WTC11 (cell line): ENCODE data around the gene OTOG. TPM values are rescaled to one million over a fixed set of nuclear protein-coding genes. Genes with fewer than 3 reads are reported as not detected.

Experiments used
- ATAC-seq: fragments of 200-7000 bp; cut with Tn5 transposase; 2 replicates; pipeline ENCODE4 v1.10.0; 2021; ENCODE audit warnings: mild to moderate bottlenecking, moderate library complexity
- CTCF ChIA-PET: fragments of 300-600 bp; sonication (Branson Sonifier 250); formaldehyde crosslinking; loops from one replicate; lab custom pipeline; 2021; ENCODE audit warnings: antibody characterized with exemption; lab: Charles Lee
- POLR2A ChIA-PET: fragments of 350-600 bp; sonication (Branson Sonifier 250); formaldehyde crosslinking; loops from one replicate; lab custom pipeline; 2021; ENCODE audit warnings: antibody characterized with exemption; lab: Charles Lee
- DNase-seq: peaks from one replicate; pipeline ENCODE4 v3.0.0; 2021; ENCODE audit warnings: low spot score
- H3K27ac Mint-ChIP-seq: 2 replicates; pipeline ENCODE4 v1.8.0; 2021; ENCODE audit warnings: mixed read lengths
- H3K27me3 Mint-ChIP-seq: 2 replicates; pipeline ENCODE4 v1.8.0; 2021; ENCODE audit warnings: low read depth, mild to moderate bottlenecking, moderate library complexity, mixed read lengths
- H3K36me3 Mint-ChIP-seq: 2 replicates; pipeline ENCODE4 v1.8.0; 2021; ENCODE audit warnings: mixed read lengths
- H3K4me1 Mint-ChIP-seq: 2 replicates; pipeline ENCODE4 v1.8.0; 2022; ENCODE audit warnings: mixed read lengths
- H3K4me3 Mint-ChIP-seq: 2 replicates; pipeline ENCODE4 v1.8.0; 2021; ENCODE audit warnings: mild to moderate bottlenecking, moderate library complexity, mixed read lengths
- H3K9me3 Mint-ChIP-seq: 2 replicates; pipeline ENCODE4 v1.8.0; 2021; ENCODE audit warnings: mixed read lengths
- AR ChIP-seq: fragments of 250-450 bp; sonication (Bioruptor Pico); IDR thresholded peaks from 2 replicates; pipeline ENCODE4 v1.9.0; 2021; ENCODE audit warnings: mild to moderate bottlenecking
- ATF2 ChIP-seq: sonication (generic); formaldehyde crosslinking; IDR thresholded peaks from 2 replicates; pipeline ENCODE4 v1.8.1; 2022; ENCODE audit warnings: low read depth, missing genetic modification reagents, borderline replicate concordance
- E2F4 ChIP-seq: sonication (generic); formaldehyde crosslinking; IDR thresholded peaks from 2 replicates; pipeline ENCODE4 v1.8.1; 2022; ENCODE audit warnings: low read depth, mild to moderate bottlenecking, moderate library complexity, missing genetic modification reagents, borderline replicate concordance
- E2F5 ChIP-seq: sonication (generic); formaldehyde crosslinking; IDR thresholded peaks from 2 replicates; pipeline ENCODE4 v1.8.1; 2022; ENCODE audit warnings: mild to moderate bottlenecking, moderate library complexity, missing genetic modification reagents
- ERG ChIP-seq: fragments of 250-450 bp; sonication (Bioruptor Pico); IDR thresholded peaks from 2 replicates; pipeline ENCODE4 v1.8.0; 2021; ENCODE audit warnings: mild to moderate bottlenecking
- GRHL2 ChIP-seq: fragments of 250-450 bp; sonication (Bioruptor Pico); IDR thresholded peaks from 2 replicates; pipeline ENCODE4 v1.8.0; 2022; ENCODE audit warnings: mild to moderate bottlenecking, moderate library complexity; ENCODE audit not compliant: insufficient replicate concordance, severe bottlenecking
- JAZF1 ChIP-seq: fragments of 250-450 bp; sonication (Bioruptor Pico); IDR thresholded peaks from 2 replicates; pipeline ENCODE4 v1.9.0; 2021; ENCODE audit warnings: moderate library complexity, mild to moderate bottlenecking, inconsistent platforms
- KAT7 ChIP-seq: sonication (generic); formaldehyde crosslinking; IDR thresholded peaks from 2 replicates; pipeline ENCODE4 v1.8.1; 2023; ENCODE audit warnings: missing genetic modification reagents, mild to moderate bottlenecking, borderline replicate concordance
- NFATC4 ChIP-seq: fragments of 250-450 bp; sonication (Bioruptor Pico); IDR thresholded peaks from 2 replicates; pipeline ENCODE4 v1.9.0; 2021; ENCODE audit warnings: mild to moderate bottlenecking
- NR2C2 ChIP-seq: sonication (generic); formaldehyde crosslinking; IDR thresholded peaks from 2 replicates; pipeline ENCODE4 v1.8.0; 2022; ENCODE audit warnings: mild to moderate bottlenecking, missing genetic modification reagents
- PREB ChIP-seq: sonication (generic); formaldehyde crosslinking; IDR thresholded peaks from 2 replicates; pipeline ENCODE4 v1.8.1; 2022; ENCODE audit warnings: mild to moderate bottlenecking, missing genetic modification reagents, moderate library complexity, borderline replicate concordance
- RELA ChIP-seq: sonication (generic); formaldehyde crosslinking; IDR thresholded peaks from 2 replicates; pipeline ENCODE4 v1.8.1; 2022; ENCODE audit warnings: missing genetic modification reagents, mild to moderate bottlenecking, borderline replicate concordance
- SP1 ChIP-seq: sonication (generic); formaldehyde crosslinking; conservative IDR thresholded peaks from 2 replicates; pipeline ENCODE4 v1.8.1; 2022; ENCODE audit warnings: missing genetic modification reagents
- TP53 ChIP-seq: sonication (generic); formaldehyde crosslinking; IDR thresholded peaks from 2 replicates; pipeline ENCODE4 v1.8.1; 2023; ENCODE audit warnings: mild to moderate bottlenecking, missing genetic modification reagents
- USF2 ChIP-seq: sonication (generic); formaldehyde crosslinking; IDR thresholded peaks from 2 replicates; pipeline ENCODE4 v1.8.1; 2023; ENCODE audit warnings: mild to moderate bottlenecking, missing genetic modification reagents, moderate library complexity
- ZNF425 ChIP-seq: fragments of 250-450 bp; sonication (Bioruptor Pico); conservative IDR thresholded peaks from 2 replicates; pipeline ENCODE4 v1.9.0; 2021; ENCODE audit warnings: mild to moderate bottlenecking
- ZNF671 ChIP-seq: fragments of 250-450 bp; sonication (Bioruptor Pico); IDR thresholded peaks from 2 replicates; pipeline ENCODE4 v1.8.0; 2021; ENCODE audit warnings: mild to moderate bottlenecking
- total RNA-seq: library from RNA; stranded (reverse); gene quantifications from 3 replicates; pipeline ENCODE4 v1.2.3, GENCODE V29; 2021

OTOG gene
- total RNA-seq, 1 experiment from 2014 or later, result 1.4 TPM

GRCh38 chr11:17590463-17590862, 43.4 kb downstream of the OTOG start (continued):
- TF ChIP-seq ATF2 (CRISPR knock-in tag) (no peak), JAZF1 (CRISPR knock-in tag) (no peak), ZNF671 (CRISPR knock-in tag) (no peak), PREB (CRISPR knock-in tag) (no peak), NFATC4 (no peak), KAT7 (CRISPR knock-in tag) (no peak)
- TF ChIP-seq, all 79 proteins: peak for 0

- Mint-ChIP-seq H3K4me1 (no peaks in the 10 kb centered on the region), H3K9me3 (peaks cover 24% of the 10 kb centered on the region)
- TF ChIP-seq AR (CRISPR knock-in tag), result no peak
- no peak for TF ChIP-seq E2F4 (CRISPR knock-in tag)
- no peak for TF ChIP-seq SP1 (CRISPR knock-in tag)
- TF ChIP-seq, all 79 proteins: peak for 0
- no peak for ATAC-seq
- H3K27ac Mint-ChIP-seq, result no peak overlapping the region
- H3K4me3 Mint-ChIP-seq, result no peak overlapping the region
- peaks cover 4% of the 10 kb centered on the region; the same call in 1 of the 2 replicates for H3K27me3 Mint-ChIP-seq
- DNase-seq, result peak; percentile 5
- peaks cover 11% of the 10 kb centered on the region; the same call in 1 of the 2 replicates for H3K36me3 Mint-ChIP-seq
- CTCF ChIA-PET, result interaction anchor here (0.9 to 1.4 kb wide), 3 partner anchors 63 to 140 kb away, joined by 3 to 4 read pairs (median 3); no protein-coding TSS in a partner anchor
- POLR2A ChIA-PET, result no interaction called here
These were observed 44.2 kb downstream of the OTOG start for GRCh38 chr11:17591293-17591692.

GRCh38 chr11:17593466-17594245, 46.6 kb downstream of the OTOG start:
- CTCF ChIA-PET, result interaction anchor here (1.0 to 1.8 kb wide), 3 partner anchors 126 to 158 kb away, joined by 3 to 4 read pairs (median 4); partner anchors contain the start of gene MYOD1
- H3K4me3 Mint-ChIP-seq, result no peak overlapping the region
- H3K27ac Mint-ChIP-seq, result no peak overlapping the region
- H3K36me3 Mint-ChIP-seq, result peaks cover 11% of the 10 kb centered on the region; the same call in 1 of the 2 replicates
- POLR2A ChIA-PET, result no interaction called here
- no peaks in the 10 kb centered on the region for H3K4me1 Mint-ChIP-seq
- peaks cover 4% of the 10 kb centered on the region; the same call in 1 of the 2 replicates for H3K27me3 Mint-ChIP-seq
- ATAC-seq (no peak), DNase-seq (peak; percentile 8)
- peaks cover 24% of the 10 kb centered on the region for H3K9me3 Mint-ChIP-seq
- TF ChIP-seq RELA (CRISPR knock-in tag), result no peak
- no peak for TF ChIP-seq TP53 (CRISPR knock-in tag)
- TF ChIP-seq GRHL2, result no peak
- TF ChIP-seq NR2C2 (CRISPR knock-in tag), result no peak
- no peak for TF ChIP-seq ERG (CRISPR knock-in tag)
- no peak for TF ChIP-seq ZNF425 (CRISPR knock-in tag)
- TF ChIP-seq E2F5 (CRISPR knock-in tag), result no peak
- TF ChIP-seq PREB (CRISPR knock-in tag), result no peak
- TF ChIP-seq USF2 (CRISPR knock-in tag), result no peak
